ENCODE results near the gene SUPT4H1. TPM values are rescaled to one million over a fixed set of nuclear protein-coding genes. Genes with fewer than 3 reads are reported as not detected.
"Not testable (repeated sequence)": the region's sequence is repeated elsewhere in the genome, so short reads cannot be mapped to it uniquely, and the experiment has no call there.

The SUPT4H1 gene
- total and polyA plus RNA-seq, 9 of the 15 experiments (the other 6 are each of a cell fraction or from before 2014, with no cell fraction given): 62.1 to 320 (median 117) TPM

GRCh38 chr17:58398574-58399266, 46.7 kb upstream of the SUPT4H1 start:
- Histone ChIP-seq H3K79me2 (ENCODE audit: control insufficient read depth, insufficient read depth, low read length) (no peaks in the 10 kb centered on the region), H3K9me3 (replicated peaks; ENCODE audit: control insufficient read depth, insufficient read depth, low read depth, low read length) (no peaks in the 10 kb centered on the region), H3K4me3 (no peak overlapping the region), H3K9ac (ENCODE audit: insufficient read depth in 1 of 2, low read depth in 2 of 2, low read length in 2 of 2) (no peak overlapping the region), H3K4me2 (ENCODE audit: insufficient read depth, low read length) (no peak overlapping the region), H2AFZ (ENCODE audit: low read depth, low read length) (no peak overlapping the region), H3K27me3 (ENCODE audit: control insufficient read depth in 2 of 2, insufficient read depth in 2 of 2, low read length in 2 of 2) (no peaks in the 10 kb centered on the region), H3K27ac (ENCODE audit: extremely low read depth, low read depth, low read length) (no peak overlapping the region), H3K36me3 (ENCODE audit: control insufficient read depth, insufficient read depth, low read length) (no peaks in the 10 kb centered on the region), H3K9me1 (ENCODE audit: control insufficient read depth, insufficient read depth, low read length) (no peaks in the 10 kb centered on the region), H3K4me1 (replicated peaks in 1 of 2; ENCODE audit: control insufficient read depth in 2 of 2, insufficient read depth in 2 of 2, low read length in 2 of 2) (peaks cover 0 to 12% of the 10 kb centered on the region in 2 experiments; a peak in 2 of 5 replicates), H4K20me1 (replicated peaks; ENCODE audit: control insufficient read depth, insufficient read depth, low read length) (no peaks in the 10 kb centered on the region)
- FAIRE-seq: no peak
- in situ Hi-C loops (cut with MboI) (no loop called here), intact Hi-C loops (cut with micrococcal nuclease) (no loop called here)
- BruUV-seq (replicated peaks): no TSS peak
- TF ChIP-seq NCOA2 (IDR thresholded peaks at IDR 0.05; ENCODE audit: partially characterized antibody in 2 of 2) (no peak), BACH1 (tag; IDR thresholded peaks at IDR 0.05) (no peak), NFIC (IDR thresholded peaks at IDR 0.05) (no peak), ZZZ3 (IDR thresholded peaks at IDR 0.05) (no peak), SAFB (IDR thresholded peaks at IDR 0.05; ENCODE audit: borderline replicate concordance, low read depth, low read length) (no peak), ZNF609 (CRISPR knock-in tag; IDR thresholded peaks at IDR 0.05; ENCODE audit: borderline replicate concordance) (no peak), HINFP (tag; conservative IDR thresholded peaks at IDR 0.05; ENCODE audit: low read depth) (no peak)
- no peak for DNase-seq (ENCODE audit: extremely low read depth in 1 of 4, low spot score in 3 of 4)
- ChIA-PET POLR2A (interaction anchor here (0.7 kb wide), 1 partner anchor 53 kb away, joined by 3 read pairs; no protein-coding TSS in a partner anchor), CTCF (ENCODE audit: low intra/inter-chr PET ratio) (no interaction called here)
- ATAC-seq: no peak
- 23% methylated on average over 3 of the region's 3 CpGs for WGBS (ENCODE audit: insufficient coverage, low coverage, missing lambda C conversion rate)

- H4K20me1 ChIP-seq (replicated peaks; ENCODE audit: control insufficient read depth, insufficient read depth, low read length); H3K36me3 ChIP-seq (ENCODE audit: control insufficient read depth, insufficient read depth, low read length); CTCF ChIA-PET (ENCODE audit: low intra/inter-chr PET ratio); H2AFZ ChIP-seq (ENCODE audit: low read depth, low read length); in situ Hi-C loops (cut with MboI); DNase-seq (ENCODE audit: extremely low read depth in 1 of 4, low spot score in 3 of 4); H3K79me2 ChIP-seq (ENCODE audit: control insufficient read depth, insufficient read depth, low read length); H3K9ac ChIP-seq (ENCODE audit: insufficient read depth in 1 of 2, low read depth in 2 of 2, low read length in 2 of 2); H3K27ac ChIP-seq (ENCODE audit: extremely low read depth, low read depth, low read length); BruUV-seq (replicated peaks); ATAC-seq; H3K4me3 ChIP-seq; H3K4me2 ChIP-seq (ENCODE audit: insufficient read depth, low read length); FAIRE-seq; intact Hi-C loops (cut with micrococcal nuclease); H3K27me3 ChIP-seq (ENCODE audit: control insufficient read depth in 2 of 2, insufficient read depth in 2 of 2, low read length in 2 of 2); H3K9me1 ChIP-seq (ENCODE audit: control insufficient read depth, insufficient read depth, low read length); H3K9me3 ChIP-seq (replicated peaks; ENCODE audit: control insufficient read depth, insufficient read depth, low read depth, low read length): not testable (repeated sequence)
- WGBS (ENCODE audit: insufficient coverage, low coverage, missing lambda C conversion rate): 75% methylated on average over 5 of the region's 5 CpGs
- peaks cover 0 to 16% of the 10 kb centered on the region in 2 experiments; a peak in 3 of 5 replicates for H3K4me1 ChIP-seq (replicated peaks in 1 of 2; ENCODE audit: control insufficient read depth in 2 of 2, insufficient read depth in 2 of 2, low read length in 2 of 2)
- POLR2A ChIA-PET: interaction anchor here (0.9 kb wide), 1 partner anchor 10 kb away, joined by 3 read pairs; no protein-coding TSS in a partner anchor
Observed at GRCh38 chr17:58397421-58397820, 45.4 kb upstream of the SUPT4H1 start.
